ENCODE measurements around the gene SPECC1.

SPECC1 gene

GRCh38 chr17:20040216-20040615, 31.1 kb downstream of the SPECC1 start:
- H3K36me3 ChIP-seq = no peaks in the 10 kb centered on the region
- DNase-seq = no peak
- TF ChIP-seq, protein P1, sequence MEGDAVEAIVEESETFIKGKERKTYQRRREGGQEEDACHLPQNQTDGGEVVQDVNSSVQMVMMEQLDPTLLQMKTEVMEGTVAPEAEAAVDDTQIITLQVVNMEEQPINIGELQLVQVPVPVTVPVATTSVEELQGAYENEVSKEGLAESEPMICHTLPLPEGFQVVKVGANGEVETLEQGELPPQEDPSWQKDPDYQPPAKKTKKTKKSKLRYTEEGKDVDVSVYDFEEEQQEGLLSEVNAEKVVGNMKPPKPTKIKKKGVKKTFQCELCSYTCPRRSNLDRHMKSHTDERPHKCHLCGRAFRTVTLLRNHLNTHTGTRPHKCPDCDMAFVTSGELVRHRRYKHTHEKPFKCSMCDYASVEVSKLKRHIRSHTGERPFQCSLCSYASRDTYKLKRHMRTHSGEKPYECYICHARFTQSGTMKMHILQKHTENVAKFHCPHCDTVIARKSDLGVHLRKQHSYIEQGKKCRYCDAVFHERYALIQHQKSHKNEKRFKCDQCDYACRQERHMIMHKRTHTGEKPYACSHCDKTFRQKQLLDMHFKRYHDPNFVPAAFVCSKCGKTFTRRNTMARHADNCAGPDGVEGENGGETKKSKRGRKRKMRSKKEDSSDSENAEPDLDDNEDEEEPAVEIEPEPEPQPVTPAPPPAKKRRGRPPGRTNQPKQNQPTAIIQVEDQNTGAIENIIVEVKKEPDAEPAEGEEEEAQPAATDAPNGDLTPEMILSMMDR (IDR thresholded peaks at IDR 0.05; ENCODE audit: low read depth, low read length) = no peak
- H3K9me3 ChIP-seq = no peaks in the 10 kb centered on the region
- no peak overlapping the region for H3K4me3 ChIP-seq (ENCODE audit: low read depth, low read length)
- H3K4me1 ChIP-seq = no peaks in the 10 kb centered on the region
- H3K27me3 ChIP-seq = no peaks in the 10 kb centered on the region

DNA sequence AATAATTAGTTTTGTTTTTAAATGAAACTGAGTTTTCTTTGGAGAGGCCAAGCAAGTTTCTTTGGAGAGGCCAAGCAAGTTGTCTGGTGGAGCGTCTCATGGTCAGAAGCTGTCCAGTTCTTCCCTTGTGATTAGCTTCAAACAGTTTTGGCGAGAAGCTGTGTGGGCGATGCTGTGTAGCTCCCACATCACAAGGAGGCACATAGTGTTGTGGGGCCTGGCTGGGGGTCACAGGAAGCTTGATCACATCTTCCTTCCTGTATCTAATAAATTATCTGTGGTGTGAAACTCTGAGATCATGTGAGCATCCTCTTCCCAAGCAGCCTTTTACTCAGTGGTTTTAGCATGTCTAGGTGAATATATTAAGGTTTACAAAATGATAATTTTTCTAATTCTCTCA, 33.9 kb downstream of the SPECC1 start:
- no peak for DNase-seq
- TF ChIP-seq, protein P1 (IDR thresholded peaks at IDR 0.05; ENCODE audit: low read depth, low read length) = no peak
- Histone ChIP-seq H3K36me3 (no peaks in the 10 kb centered on the region), H3K4me3 (ENCODE audit: low read depth, low read length) (no peak overlapping the region), H3K9me3 (no peaks in the 10 kb centered on the region), H3K27me3 (no peaks in the 10 kb centered on the region), H3K4me1 (no peaks in the 10 kb centered on the region)

DNA sequence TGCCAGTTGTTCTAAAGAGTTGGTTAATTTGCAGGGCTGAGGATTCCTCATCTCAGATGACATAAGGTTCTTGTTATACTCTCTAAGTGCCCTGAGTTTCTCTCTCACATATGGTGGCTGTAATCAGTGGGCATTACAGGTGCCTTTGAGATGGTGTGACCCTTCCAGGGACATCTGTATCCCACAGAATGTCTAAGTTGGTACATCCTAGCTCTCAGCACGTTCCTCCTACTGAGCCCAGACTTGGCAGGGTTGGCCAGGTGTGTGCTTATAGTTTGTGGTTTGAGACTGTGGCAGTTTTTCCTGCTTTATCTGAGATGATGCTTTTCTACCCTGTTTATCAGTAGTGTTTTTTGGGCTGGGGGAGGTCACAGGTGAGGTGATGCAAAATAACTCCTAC, 36.3 kb downstream of the SPECC1 start:
- TF ChIP-seq, protein P1 (IDR thresholded peaks at IDR 0.05; ENCODE audit: low read depth, low read length) = no peak
- Histone ChIP-seq H3K9me3 (no peaks in the 10 kb centered on the region), H3K4me1 (no peaks in the 10 kb centered on the region), H3K4me3 (ENCODE audit: low read depth, low read length) (no peak overlapping the region), H3K27me3 (no peaks in the 10 kb centered on the region), H3K36me3 (no peaks in the 10 kb centered on the region)
- no peak for DNase-seq

DNA sequence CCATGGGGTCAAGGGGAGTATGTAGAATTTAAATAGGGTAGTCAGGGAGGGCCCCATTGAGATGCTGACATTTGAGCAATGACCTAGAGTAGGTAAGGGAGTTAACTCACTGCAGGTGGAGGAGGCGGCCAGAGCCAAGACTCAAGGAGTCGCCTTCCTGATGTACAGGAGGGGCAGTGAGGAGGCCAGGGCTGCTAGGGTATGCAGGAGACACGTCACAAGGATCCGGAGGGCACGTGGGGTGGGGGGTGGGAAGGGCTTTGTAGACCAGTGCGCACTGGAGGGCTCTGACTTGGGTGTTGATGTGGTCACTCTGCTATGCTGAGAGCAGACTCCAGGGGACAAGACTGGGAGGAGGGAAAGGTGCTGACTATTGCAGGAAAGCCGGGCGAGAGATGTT, 37.5 kb downstream of the SPECC1 start:
- Histone ChIP-seq H3K9me3 (no peaks in the 10 kb centered on the region), H3K27me3 (no peaks in the 10 kb centered on the region), H3K4me1 (no peaks in the 10 kb centered on the region), H3K36me3 (no peaks in the 10 kb centered on the region), H3K4me3 (ENCODE audit: low read depth, low read length) (no peak overlapping the region)
- TF ChIP-seq, protein P1 (IDR thresholded peaks at IDR 0.05; ENCODE audit: low read depth, low read length) = no peak
- DNase-seq = no peak

DNA sequence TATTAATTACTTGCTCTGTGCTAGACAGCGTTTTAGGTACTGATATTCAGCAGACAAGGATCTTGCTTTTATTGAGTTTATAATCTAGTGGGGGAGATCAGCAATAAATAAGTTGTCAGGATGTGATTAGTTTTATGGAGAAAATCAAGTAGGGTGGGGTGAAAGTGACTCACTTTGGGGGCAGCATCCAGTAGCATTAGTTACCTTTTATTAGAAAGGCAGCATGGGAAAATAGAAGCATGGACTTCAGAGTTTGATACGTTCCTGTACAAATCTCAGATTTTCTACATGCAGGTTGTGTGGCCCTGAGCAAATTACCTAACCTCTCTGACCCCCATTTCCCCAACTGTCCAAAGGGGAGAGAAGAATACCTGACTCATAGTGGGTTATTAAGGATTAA, 42.5 kb downstream of the SPECC1 start:
- Histone ChIP-seq H3K36me3 (no peaks in the 10 kb centered on the region), H3K27me3 (no peaks in the 10 kb centered on the region), H3K9me3 (no peaks in the 10 kb centered on the region), H3K4me3 (ENCODE audit: low read depth, low read length) (no peak overlapping the region), H3K4me1 (no peaks in the 10 kb centered on the region)
- TF ChIP-seq, protein P1 (IDR thresholded peaks at IDR 0.05; ENCODE audit: low read depth, low read length) = no peak
- DNase-seq = no peak

DNA sequence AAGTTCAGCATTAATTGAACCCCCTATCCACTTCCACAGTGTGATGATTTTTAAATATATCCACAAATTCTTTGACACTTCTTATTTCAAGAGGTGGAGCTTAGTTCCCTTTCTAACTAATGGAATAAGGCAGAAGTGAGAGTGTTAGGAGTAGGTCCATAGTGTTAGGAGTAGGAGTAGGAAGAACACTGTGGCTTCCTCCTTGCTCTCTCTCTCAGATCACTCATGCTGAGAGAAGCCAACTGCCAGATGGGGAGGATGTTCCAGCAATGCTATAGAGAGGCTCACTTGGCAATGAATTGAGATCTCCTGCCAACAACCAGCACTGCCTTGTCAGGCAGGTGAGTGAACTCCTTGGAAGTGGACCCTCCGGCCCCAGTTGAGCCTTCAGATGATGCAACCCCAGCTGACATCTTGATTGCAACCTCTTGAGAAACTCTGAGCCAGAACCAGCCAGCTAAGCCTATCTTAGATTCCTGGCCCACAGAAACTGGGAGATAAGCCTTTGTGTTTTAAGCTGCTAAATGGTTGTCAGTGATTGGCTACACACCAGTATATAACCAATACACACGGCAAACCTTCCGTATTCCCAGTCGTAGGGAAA, 44.3 kb downstream of the SPECC1 start:
- TF ChIP-seq, protein P1 (IDR thresholded peaks at IDR 0.05; ENCODE audit: low read depth, low read length) = no peak
- H3K36me3 ChIP-seq = no peaks in the 10 kb centered on the region
- H3K4me3 ChIP-seq (ENCODE audit: low read depth, low read length) = no peak overlapping the region
- H3K27me3 ChIP-seq = no peaks in the 10 kb centered on the region
- no peak for DNase-seq
- no peaks in the 10 kb centered on the region for H3K4me1 ChIP-seq
- no peaks in the 10 kb centered on the region for H3K9me3 ChIP-seq

Data from BE2C (cell line).